ENCODE measurements around the gene RASSF8.

Gene RASSF8

DNA sequence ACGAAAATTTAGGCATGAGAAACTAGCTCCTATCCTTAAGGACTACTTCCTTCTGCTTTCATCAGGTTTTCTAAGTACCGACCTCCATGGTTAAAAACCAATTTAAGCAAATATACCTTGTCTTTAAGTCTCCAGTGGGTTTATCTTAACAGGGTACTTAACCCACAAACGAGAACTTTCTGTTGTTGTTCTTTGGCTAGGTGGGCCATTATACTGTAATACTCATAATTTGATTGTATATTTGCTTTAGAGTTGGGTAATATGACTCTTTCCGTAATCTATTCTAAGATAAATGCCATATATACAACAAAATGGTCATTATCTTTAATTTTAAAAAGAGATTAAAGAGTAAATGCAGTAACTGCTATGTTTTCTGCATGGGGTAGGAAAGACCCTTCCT lies 21.6 kb downstream of the RASSF8 start:
- Histone ChIP-seq H2AFZ (ENCODE audit: low read length) (no peak overlapping the region), H3K9ac (ENCODE audit: low read depth, low read length, poor library complexity, severe bottlenecking) (no peak overlapping the region), H4K20me1 (ENCODE audit: insufficient read depth, low read length, poor library complexity, severe bottlenecking) (peaks cover 3% of the 10 kb centered on the region), H3K9me3 (ENCODE audit: insufficient read depth, low read depth, low read length) (no peaks in the 10 kb centered on the region), H3K4me1 (ENCODE audit: insufficient read depth, low read length, poor library complexity, severe bottlenecking) (peaks cover 11% of the 10 kb centered on the region), H3K4me2 (ENCODE audit: low read depth, low read length, poor library complexity, severe bottlenecking) (no peak overlapping the region), H3K36me3 (ENCODE audit: insufficient read depth, low read length) (no peaks in the 10 kb centered on the region), H3K4me3 (ENCODE audit: low read length, poor library complexity, severe bottlenecking) (no peak overlapping the region), H3K9me2 (replicated peaks; ENCODE audit: low read depth, low read length) (no peaks in the 10 kb centered on the region), H3K79me2 (ENCODE audit: insufficient read depth, low read length) (no peaks in the 10 kb centered on the region; the same call in 1 of the 2 replicates), H3F3A (ENCODE audit: low read depth) (no peaks in the 10 kb centered on the region), H3K27me3 (ENCODE audit: insufficient read depth, low read length, poor library complexity, severe bottlenecking) (no peaks in the 10 kb centered on the region)
- TF ChIP-seq EZH2phosphoT487 (IDR thresholded peaks at IDR 0.05; ENCODE audit: borderline replicate concordance), result no peak
- TF ChIP-seq, protein P1, sequence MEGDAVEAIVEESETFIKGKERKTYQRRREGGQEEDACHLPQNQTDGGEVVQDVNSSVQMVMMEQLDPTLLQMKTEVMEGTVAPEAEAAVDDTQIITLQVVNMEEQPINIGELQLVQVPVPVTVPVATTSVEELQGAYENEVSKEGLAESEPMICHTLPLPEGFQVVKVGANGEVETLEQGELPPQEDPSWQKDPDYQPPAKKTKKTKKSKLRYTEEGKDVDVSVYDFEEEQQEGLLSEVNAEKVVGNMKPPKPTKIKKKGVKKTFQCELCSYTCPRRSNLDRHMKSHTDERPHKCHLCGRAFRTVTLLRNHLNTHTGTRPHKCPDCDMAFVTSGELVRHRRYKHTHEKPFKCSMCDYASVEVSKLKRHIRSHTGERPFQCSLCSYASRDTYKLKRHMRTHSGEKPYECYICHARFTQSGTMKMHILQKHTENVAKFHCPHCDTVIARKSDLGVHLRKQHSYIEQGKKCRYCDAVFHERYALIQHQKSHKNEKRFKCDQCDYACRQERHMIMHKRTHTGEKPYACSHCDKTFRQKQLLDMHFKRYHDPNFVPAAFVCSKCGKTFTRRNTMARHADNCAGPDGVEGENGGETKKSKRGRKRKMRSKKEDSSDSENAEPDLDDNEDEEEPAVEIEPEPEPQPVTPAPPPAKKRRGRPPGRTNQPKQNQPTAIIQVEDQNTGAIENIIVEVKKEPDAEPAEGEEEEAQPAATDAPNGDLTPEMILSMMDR (conservative IDR thresholded peaks at IDR 0.05; ENCODE audit: low read length), result no peak

DNA sequence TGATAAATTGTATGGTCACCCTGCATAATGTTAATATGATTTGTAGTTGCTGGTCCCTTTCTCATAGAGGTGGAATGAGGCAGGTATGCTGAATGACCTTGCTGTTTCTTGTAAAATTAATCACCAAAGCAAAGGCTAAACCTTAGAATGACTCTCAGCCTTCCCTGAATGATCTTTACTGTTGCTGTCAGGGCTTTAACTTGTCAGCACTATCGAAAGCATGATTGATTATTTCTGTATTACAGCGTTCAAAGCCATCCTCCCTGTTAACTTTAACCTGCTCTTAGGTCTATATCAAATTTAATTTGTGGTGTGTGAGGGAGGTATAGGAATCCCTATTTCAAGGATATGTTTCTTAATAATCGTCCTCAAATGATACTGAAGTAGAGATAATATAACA lies 23.1 kb downstream of the RASSF8 start:
- TF ChIP-seq, protein P1 (conservative IDR thresholded peaks at IDR 0.05; ENCODE audit: low read length), result no peak
- TF ChIP-seq EZH2phosphoT487 (IDR thresholded peaks at IDR 0.05; ENCODE audit: borderline replicate concordance), result no peak
- Histone ChIP-seq H3K27me3 (ENCODE audit: insufficient read depth, low read length, poor library complexity, severe bottlenecking) (no peaks in the 10 kb centered on the region), H3K4me1 (ENCODE audit: insufficient read depth, low read length, poor library complexity, severe bottlenecking) (peaks cover 18% of the 10 kb centered on the region), H3K79me2 (ENCODE audit: insufficient read depth, low read length) (peaks cover 3% of the 10 kb centered on the region), H3K9me2 (replicated peaks; ENCODE audit: low read depth, low read length) (no peaks in the 10 kb centered on the region), H3F3A (ENCODE audit: low read depth) (no peaks in the 10 kb centered on the region), H3K9ac (ENCODE audit: low read depth, low read length, poor library complexity, severe bottlenecking) (no peak overlapping the region), H3K36me3 (ENCODE audit: insufficient read depth, low read length) (no peaks in the 10 kb centered on the region), H3K9me3 (ENCODE audit: insufficient read depth, low read depth, low read length) (no peaks in the 10 kb centered on the region), H3K4me2 (ENCODE audit: low read depth, low read length, poor library complexity, severe bottlenecking) (no peak overlapping the region), H4K20me1 (ENCODE audit: insufficient read depth, low read length, poor library complexity, severe bottlenecking) (no peaks in the 10 kb centered on the region), H3K4me3 (ENCODE audit: low read length, poor library complexity, severe bottlenecking) (no peak overlapping the region), H2AFZ (ENCODE audit: low read length) (no peak overlapping the region)

DNA sequence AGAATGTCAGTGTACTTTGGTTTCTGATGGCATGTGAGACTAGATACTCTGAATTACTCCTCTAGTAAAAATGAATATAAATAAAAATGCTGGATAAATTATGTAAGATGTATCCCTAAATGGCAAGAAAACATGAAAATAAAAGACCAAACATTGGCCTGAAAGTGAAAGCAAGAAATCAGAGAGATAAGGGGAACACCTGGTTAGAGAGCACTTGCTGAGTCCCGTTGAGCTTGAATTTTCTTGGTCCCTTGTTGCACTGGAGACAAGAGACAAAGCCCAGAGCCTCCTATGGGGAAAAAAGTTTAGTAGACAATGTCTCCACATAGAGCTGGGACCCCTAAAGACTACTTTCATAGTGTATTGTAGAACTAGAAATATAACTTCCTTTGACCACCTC lies 23.9 kb downstream of the RASSF8 start:
- H3K9me3 ChIP-seq (ENCODE audit: insufficient read depth, low read depth, low read length), result no peaks in the 10 kb centered on the region

More for the DNA sequence above, 23.9 kb downstream of the RASSF8 start:
- H3K4me1 ChIP-seq (ENCODE audit: insufficient read depth, low read length, poor library complexity, severe bottlenecking), result peaks cover 18% of the 10 kb centered on the region
- no peaks in the 10 kb centered on the region for H3K36me3 ChIP-seq (ENCODE audit: insufficient read depth, low read length)
- H3K4me2 ChIP-seq (ENCODE audit: low read depth, low read length, poor library complexity, severe bottlenecking), result peak overlapping the region; percentile 57
- no peak overlapping the region for H2AFZ ChIP-seq (ENCODE audit: low read length)
- H3K4me3 ChIP-seq (ENCODE audit: low read length, poor library complexity, severe bottlenecking), result no peak overlapping the region
- H3K9ac ChIP-seq (ENCODE audit: low read depth, low read length, poor library complexity, severe bottlenecking), result no peak overlapping the region
- H3K79me2 ChIP-seq (ENCODE audit: insufficient read depth, low read length), result peaks cover 7% of the 10 kb centered on the region
- no peaks in the 10 kb centered on the region for H4K20me1 ChIP-seq (ENCODE audit: insufficient read depth, low read length, poor library complexity, severe bottlenecking)
- no peaks in the 10 kb centered on the region for H3K9me2 ChIP-seq (replicated peaks; ENCODE audit: low read depth, low read length)
- H3F3A ChIP-seq (ENCODE audit: low read depth), result no peaks in the 10 kb centered on the region
- no peaks in the 10 kb centered on the region for H3K27me3 ChIP-seq (ENCODE audit: insufficient read depth, low read length, poor library complexity, severe bottlenecking)
- TF ChIP-seq, protein P1 (conservative IDR thresholded peaks at IDR 0.05; ENCODE audit: low read length), result no peak
- TF ChIP-seq EZH2phosphoT487 (IDR thresholded peaks at IDR 0.05; ENCODE audit: borderline replicate concordance), result no peak

Data from Loucy (cell line).